ENCODE data around the gene ST3GAL3.

DNA sequence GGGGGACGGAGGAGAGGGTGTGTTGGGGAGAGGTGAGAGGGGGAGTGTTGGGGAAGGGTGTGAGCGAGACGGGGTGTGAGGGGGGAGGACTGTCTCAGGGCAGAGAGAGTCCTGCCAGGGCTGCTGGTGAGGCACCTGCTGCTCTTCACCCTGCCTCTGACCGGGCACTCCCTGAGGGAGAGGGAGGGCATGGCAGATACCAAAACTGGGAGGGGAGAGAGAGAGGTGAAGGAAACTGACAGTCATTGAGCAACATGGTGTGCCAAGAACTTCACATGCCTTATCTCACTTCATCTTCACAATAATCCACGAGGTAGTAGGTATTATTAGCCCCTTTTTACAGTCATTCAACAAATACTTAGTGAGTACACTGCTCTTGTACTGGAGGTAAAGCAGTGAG, 164.9 kb downstream of the ST3GAL3 start:
- TF ChIP-seq, protein P1, sequence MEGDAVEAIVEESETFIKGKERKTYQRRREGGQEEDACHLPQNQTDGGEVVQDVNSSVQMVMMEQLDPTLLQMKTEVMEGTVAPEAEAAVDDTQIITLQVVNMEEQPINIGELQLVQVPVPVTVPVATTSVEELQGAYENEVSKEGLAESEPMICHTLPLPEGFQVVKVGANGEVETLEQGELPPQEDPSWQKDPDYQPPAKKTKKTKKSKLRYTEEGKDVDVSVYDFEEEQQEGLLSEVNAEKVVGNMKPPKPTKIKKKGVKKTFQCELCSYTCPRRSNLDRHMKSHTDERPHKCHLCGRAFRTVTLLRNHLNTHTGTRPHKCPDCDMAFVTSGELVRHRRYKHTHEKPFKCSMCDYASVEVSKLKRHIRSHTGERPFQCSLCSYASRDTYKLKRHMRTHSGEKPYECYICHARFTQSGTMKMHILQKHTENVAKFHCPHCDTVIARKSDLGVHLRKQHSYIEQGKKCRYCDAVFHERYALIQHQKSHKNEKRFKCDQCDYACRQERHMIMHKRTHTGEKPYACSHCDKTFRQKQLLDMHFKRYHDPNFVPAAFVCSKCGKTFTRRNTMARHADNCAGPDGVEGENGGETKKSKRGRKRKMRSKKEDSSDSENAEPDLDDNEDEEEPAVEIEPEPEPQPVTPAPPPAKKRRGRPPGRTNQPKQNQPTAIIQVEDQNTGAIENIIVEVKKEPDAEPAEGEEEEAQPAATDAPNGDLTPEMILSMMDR (IDR thresholded peaks at IDR 0.05; ENCODE audit: poor library complexity), result no peak
- TF ChIP-seq EZH2 (IDR thresholded peaks at IDR 0.05; ENCODE audit: borderline replicate concordance) (no peak), EZH2phosphoT487 (IDR thresholded peaks at IDR 0.05; ENCODE audit: low read depth, severe bottlenecking, unreplicated experiment) (no peak)

Measured in hepatocyte (in vitro differentiated cells).